Right ventricle myocardium inferior (tissue), 1 donor: ENCODE data around the gene RNF182. TPM values are rescaled to one million over a fixed set of nuclear protein-coding genes. Genes with fewer than 3 reads are reported as not detected.

Experiments
- ATAC-seq: fragments of 200-7000 bp; cut with Tn5 transposase; one replicate; pipeline ENCODE4 v1.9.1; 2020; ENCODE audit warnings: mild to moderate bottlenecking, moderate library complexity
- DNase-seq: peaks from one replicate; pipeline ENCODE4 v3.0.0; 2021; ENCODE audit errors: missing footprints
- intact Hi-C: fragments of 100-400 bp; cut with DNase I; formaldehyde crosslinking; loops from one replicate; pipeline ENCODE4 v1.11.0; 2022
- total RNA-seq: library from RNA; stranded (reverse); fragmentation: NEBNext Ultra II Directional; extraction: Animal tissue kit (Norgen Biotek cat#: 25700); gene quantifications from one replicate; pipeline ENCODE4 v1.2.1, GENCODE V29; 2021
- donor health status: DM: no; HTN: yes; CAD: no; lungs with severe emphysema.

Gene RNF182
- total RNA-seq, 1 donor from 2014 or later: not detected

GRCh38 chr6:13988908-13989307, 64.2 kb downstream of the RNF182 start:
- intact Hi-C loops: no loop called here
- ATAC-seq (no peak), DNase-seq (no peak)

- no peak for ATAC-seq
- no peak for DNase-seq
- intact Hi-C loops: no loop called here
These were observed 64.9 kb downstream of the RNF182 start for GRCh38 chr6:13989496-13990144.

GRCh38 chr6:13990796-13991195, 66.0 kb downstream of the RNF182 start:
- intact Hi-C loops: no loop called here
- no peak for ATAC-seq
- no peak for DNase-seq

- DNase-seq (no peak), ATAC-seq (no peak)
- intact Hi-C loops: no loop called here
These were observed 66.6 kb downstream of the RNF182 start for GRCh38 chr6:13991393-13991792.

GRCh38 chr6:13992417-13993055, 67.8 kb downstream of the RNF182 start:
- ATAC-seq (no peak), DNase-seq (no peak)
- intact Hi-C loops: no loop called here

- intact Hi-C loops: no loop called here
- DNase-seq: no peak
- no peak for ATAC-seq
These were observed 68.7 kb downstream of the RNF182 start for GRCh38 chr6:13993416-13993815.

- ATAC-seq: no peak
- no peak for DNase-seq
- intact Hi-C loops: no loop called here
These were observed 73.6 kb downstream of the RNF182 start for GRCh38 chr6:13998356-13998755.

- intact Hi-C loops: no loop called here
- DNase-seq (no peak), ATAC-seq (no peak)
These were observed 76.1 kb downstream of the RNF182 start for GRCh38 chr6:14000901-14001300.

- intact Hi-C loops: no loop called here
- ATAC-seq (no peak), DNase-seq (no peak)
These were observed 76.7 kb downstream of the RNF182 start for GRCh38 chr6:14001329-14002012.

GRCh38 chr6:14002176-14002947, 77.6 kb downstream of the RNF182 start:
- intact Hi-C loops: no loop called here

GRCh38 chr6:14004258-14004657, 79.5 kb downstream of the RNF182 start:
- intact Hi-C loops: no loop called here
- no peak for DNase-seq
- ATAC-seq: no peak

More at GRCh38 chr6:14002176-14002947, 77.6 kb downstream of the RNF182 start:
- no peak for DNase-seq
- no peak for ATAC-seq

- DNase-seq (no peak), ATAC-seq (no peak)
- intact Hi-C loops: no loop called here
These were observed 84.1 kb downstream of the RNF182 start for GRCh38 chr6:14008809-14009208.

- intact Hi-C loops: no loop called here
- ATAC-seq (no peak), DNase-seq (no peak)
These were observed 84.7 kb downstream of the RNF182 start for GRCh38 chr6:14009431-14009830.

- no peak for ATAC-seq
- DNase-seq: no peak
- intact Hi-C loops: no loop called here
These were observed 85.5 kb downstream of the RNF182 start for GRCh38 chr6:14010275-14010674.

- ATAC-seq (no peak), DNase-seq (no peak)
- intact Hi-C loops: no loop called here
These were observed 87.7 kb downstream of the RNF182 start for GRCh38 chr6:14012313-14013030.

- intact Hi-C loops: no loop called here
- DNase-seq (no peak), ATAC-seq (no peak)
These were observed 91.2 kb downstream of the RNF182 start for GRCh38 chr6:14015964-14016363.

- intact Hi-C loops: no loop called here
- ATAC-seq (no peak), DNase-seq (no peak)
These were observed 91.7 kb downstream of the RNF182 start for GRCh38 chr6:14016432-14016831.

- ATAC-seq (no peak), DNase-seq (no peak)
- intact Hi-C loops: no loop called here
These were observed 92.3 kb downstream of the RNF182 start for GRCh38 chr6:14016935-14017625.
